IMR-90 (cell line): ENCODE results near the gene UBE2B. TPM values are rescaled to one million over a fixed set of nuclear protein-coding genes. Genes with fewer than 3 reads are reported as not detected.

Experiments used
- ATAC-seq: fragments of 200-7000 bp; cut with Tn5 transposase; 2 replicates; pipeline ENCODE4 v1.9.1; 2020; ENCODE audit warnings: low read depth, mild to moderate bottlenecking, moderate library complexity
- Bru-seq: library from RNA; stranded (reverse); fragments of 400-500 nt; gene quantifications from one replicate; lab custom pipeline; 2021; lab: Mats Ljungman, UMichigan
- BruChase-seq, 2 experiments: library from RNA; stranded (reverse); fragments of 400-500 nt; gene quantifications; one replicate each; lab custom pipeline; 2021; lab: Mats Ljungman, UMichigan
- BruUV-seq: library from RNA; stranded (reverse); fragments of 400-500 nt; replicated peaks from 2 replicates; lab custom pipeline; 2021; lab: Mats Ljungman, UMichigan
- CTCF ChIA-PET: fragments of 300-600 bp; formaldehyde crosslinking; extraction: SDS; loops from one replicate; lab custom pipeline; 2021; ENCODE audit warnings: antibody characterized with exemption; lab: Yijun Ruan, JAX
- POLR2A ChIA-PET: fragments of 300-600 bp; sonication (Branson Sonifier 250); formaldehyde crosslinking; loops from one replicate; lab custom pipeline; 2022; ENCODE audit warnings: antibody characterized with exemption; ENCODE audit not compliant: unreplicated experiment; lab: Charles Lee
- DNase-seq: peaks from one replicate; pipeline ENCODE4 v3.0.0; 2013
- H2AFZ ChIP-seq: replicated peaks from 2 replicates; pipeline ENCODE3; 2013; ENCODE audit warnings: low read length, mild to moderate bottlenecking; ENCODE audit not compliant: poor library complexity
- H2AK5ac ChIP-seq: 2 replicates; pipeline ENCODE4 v1.6.1; 2013; ENCODE audit warnings: low read depth, low read length, inconsistent platforms
- H2AK9ac ChIP-seq: replicated peaks from 2 replicates; pipeline ENCODE3; 2013; ENCODE audit warnings: mild to moderate bottlenecking, low read depth, low read length, moderate library complexity; ENCODE audit not compliant: poor library complexity
- H2BK120ac ChIP-seq: 2 replicates; pipeline ENCODE4 v1.6.1; 2013; ENCODE audit warnings: low read depth, low read length, inconsistent platforms
- H2BK15ac ChIP-seq: 3 replicates; pipeline ENCODE4 v1.6.1; 2013; ENCODE audit warnings: low read depth, low read length, inconsistent platforms
- H2BK20ac ChIP-seq: 2 replicates; pipeline ENCODE4 v1.6.1; 2013; ENCODE audit warnings: low read depth, mild to moderate bottlenecking, inconsistent platforms, low read length, moderate library complexity
- H2BK5ac ChIP-seq: 2 replicates; pipeline ENCODE4 v1.6.1; 2013; ENCODE audit warnings: mild to moderate bottlenecking, low read depth, low read length, inconsistent platforms; ENCODE audit not compliant: poor library complexity, severe bottlenecking
- H3K14ac ChIP-seq: replicated peaks from 2 replicates; pipeline ENCODE4 v1.6.1; 2013; ENCODE audit warnings: low read depth, low read length, inconsistent platforms
- H3K18ac ChIP-seq: 2 replicates; pipeline ENCODE4 v1.6.1; 2013; ENCODE audit warnings: low read depth, low read length, control low read depth
- H3K23ac ChIP-seq: 2 replicates; pipeline ENCODE4 v1.6.1; 2013; ENCODE audit warnings: low read depth, low read length, inconsistent platforms
- H3K27ac ChIP-seq: 2 replicates; pipeline ENCODE4 v1.5.1; 2013; ENCODE audit warnings: mild to moderate bottlenecking, control low read depth, low read length; ENCODE audit not compliant: insufficient read depth
- H3K27me3 ChIP-seq: 2 replicates; pipeline ENCODE4 v1.6.1; 2013; ENCODE audit warnings: low read length; ENCODE audit not compliant: control insufficient read depth, insufficient read depth
- H3K36me3 ChIP-seq: 2 replicates; pipeline ENCODE4 v1.6.1; 2013; ENCODE audit warnings: low read length, mixed read lengths; ENCODE audit not compliant: control insufficient read depth, insufficient read depth
- H3K4ac ChIP-seq: 2 replicates; pipeline ENCODE4 v1.6.1; 2013; ENCODE audit warnings: low read depth, low read length, inconsistent platforms
- H3K4me1 ChIP-seq: 2 replicates; pipeline ENCODE4 v1.6.1; 2013; ENCODE audit warnings: low read length, mixed read lengths; ENCODE audit not compliant: control insufficient read depth, insufficient read depth
- H3K4me2 ChIP-seq: 2 replicates; pipeline ENCODE4 v1.6.1; 2013; ENCODE audit warnings: low read depth, mild to moderate bottlenecking, control low read depth, low read length, moderate library complexity
- H3K4me3 ChIP-seq: 2 replicates; pipeline ENCODE4 v1.5.1; 2013; ENCODE audit warnings: low read depth, mild to moderate bottlenecking, control low read depth, low read length, moderate library complexity; ENCODE audit not compliant: insufficient read depth
- H3K56ac ChIP-seq: 2 replicates; pipeline ENCODE4 v1.6.1; 2013; ENCODE audit warnings: low read length, inconsistent platforms; ENCODE audit not compliant: insufficient read depth; ENCODE audit errors: extremely low read depth
- H3K79me1 ChIP-seq, 2 experiments: 2 replicates each; pipeline ENCODE4 v1.6.1; 2013; ENCODE audit warnings: low read length in 2 of 2, inconsistent platforms in 1 of 2, low read depth in 1 of 2
- H3K9ac ChIP-seq: 2 replicates; pipeline ENCODE4 v1.6.1; 2013; ENCODE audit warnings: low read depth, low read length, control low read depth
- H3K9me1 ChIP-seq: 2 replicates; pipeline ENCODE4 v1.6.1; 2013; ENCODE audit warnings: low read length, inconsistent platforms; ENCODE audit not compliant: insufficient read depth
- H3K9me3 ChIP-seq: 2 replicates; pipeline ENCODE4 v1.6.1; 2013; ENCODE audit warnings: low read length; ENCODE audit not compliant: control insufficient read depth, insufficient read depth
- H4K20me1 ChIP-seq: 2 replicates; pipeline ENCODE4 v1.6.1; 2013; ENCODE audit warnings: low read length, inconsistent platforms; ENCODE audit not compliant: insufficient read depth
- H4K5ac ChIP-seq: 2 replicates; pipeline ENCODE4 v1.6.1; 2013; ENCODE audit warnings: mild to moderate bottlenecking, low read depth, low read length, control low read depth
- H4K8ac ChIP-seq, 2 experiments: 2 replicates each; pipeline ENCODE4 v1.6.1; 2013; ENCODE audit warnings: low read depth in 2 of 2, low read length in 2 of 2, control low read depth in 1 of 2, inconsistent platforms in 1 of 2
- H4K91ac ChIP-seq: 2 replicates; pipeline ENCODE4 v1.6.1; 2013; ENCODE audit warnings: low read depth, low read length, inconsistent platforms; ENCODE audit not compliant: insufficient read depth
- BHLHE40 ChIP-seq: fragments of 150-350 bp; IDR thresholded peaks from 2 replicates; pipeline ENCODE4 v1.6.1; 2016; ENCODE audit warnings: mild to moderate bottlenecking, low read depth, low read length
- CHD1 ChIP-seq: IDR thresholded peaks from 2 replicates; pipeline ENCODE4 v1.6.1; 2012; ENCODE audit warnings: low read depth, low read length, improper control_type of control experiment
- CTCF ChIP-seq: conservative IDR thresholded peaks from 2 replicates; pipeline ENCODE4 v1.5.1; 2012; ENCODE audit warnings: mild to moderate bottlenecking, low read depth, low read length, improper control_type of control experiment
- FOS ChIP-seq: fragments of 150-350 bp; IDR thresholded peaks from 2 replicates; pipeline ENCODE4 v1.6.1; 2016; ENCODE audit warnings: low read depth, low read length
- MAFK ChIP-seq: IDR thresholded peaks from 2 replicates; pipeline ENCODE4 v1.6.1; 2012; ENCODE audit warnings: low read depth, low read length, improper control_type of control experiment
- MAZ ChIP-seq: IDR thresholded peaks from 2 replicates; pipeline ENCODE4 v1.6.1; 2012; ENCODE audit warnings: low read depth, mild to moderate bottlenecking, low read length, improper control_type of control experiment, moderate library complexity, borderline replicate concordance
- MXI1 ChIP-seq: IDR thresholded peaks from 2 replicates; pipeline ENCODE4 v1.6.1; 2012; ENCODE audit warnings: low read depth, mild to moderate bottlenecking, low read length, moderate library complexity, borderline replicate concordance
- NFE2L2 ChIP-seq: fragments of 150-350 bp; IDR thresholded peaks from 2 replicates; pipeline ENCODE4 v1.6.1; 2016; ENCODE audit warnings: low read depth, mild to moderate bottlenecking, low read length
- POLR2A ChIP-seq: IDR thresholded peaks from 2 replicates; pipeline ENCODE4 v1.6.1; 2012; ENCODE audit warnings: mild to moderate bottlenecking, low read depth, low read length
- RAD21 ChIP-seq: IDR thresholded peaks from 2 replicates; pipeline ENCODE4 v1.6.1; 2012; ENCODE audit warnings: low read length, improper control_type of control experiment
- RCOR1 ChIP-seq: IDR thresholded peaks from 2 replicates; pipeline ENCODE4 v1.6.1; 2012; ENCODE audit warnings: mild to moderate bottlenecking, low read length, improper control_type of control experiment; ENCODE audit not compliant: insufficient replicate concordance
- RFX5 ChIP-seq: IDR thresholded peaks from 2 replicates; pipeline ENCODE4 v1.8.0; 2012; ENCODE audit warnings: low read depth, mild to moderate bottlenecking, low read length, moderate library complexity
- SMC3 ChIP-seq: fragments of 150-350 bp; IDR thresholded peaks from 2 replicates; pipeline ENCODE4 v1.6.1; 2016; ENCODE audit warnings: low read depth, mild to moderate bottlenecking, antibody characterized with exemption, low read length, moderate library complexity
- WGBS, 2 experiments: methylation state at CpG; one replicate each; pipeline versions ENCODE4 v1.1.5 to v1.1.7; 2013; ENCODE audit warnings: missing lambda C conversion rate in 2 of 2; ENCODE audit not compliant: insufficient read length in 1 of 2; ENCODE audit errors: extremely low coverage in 2 of 2; 5-methylcytosine and 5-hydroxymethylcytosine counted together
- dilution Hi-C: fragments of 300-500 bp; cut with HindIII; formaldehyde crosslinking; loops from one replicate; pipeline ENCODE4 v1.14.3; 2018; ENCODE audit warnings: low sequenced_read_pairs; ENCODE audit not compliant: unreplicated experiment
- in situ Hi-C: fragments of 300-500 bp; cut with MboI; formaldehyde crosslinking; loops from 3 replicates; pipeline ENCODE4 v1.14.3; 2019; ENCODE audit warnings: low sequenced_read_pairs, inconsistent platforms, mixed read lengths
- intact Hi-C: fragments of 100-400 bp; cut with micrococcal nuclease; formaldehyde crosslinking; loops from 2 replicates; pipeline ENCODE4 v1.10.0; 2022
- long read RNA-seq: library from polyadenylated mRNA; unstranded; transcript quantifications from one replicate; pipeline ENCODE4 v2.0.0, GENCODE V29; 2021; ENCODE audit not compliant: unreplicated experiment
- polyA plus RNA-seq, 3 experiments: library from polyadenylated mRNA; depleted of rRNA; stranded (reverse); fragments of >200 nt; gene quantifications; 2 replicates each; pipeline ENCODE4 v1.2.3, GENCODE V29; 2012; ENCODE audit warnings: low replicate concordance in 1 of 3
- total RNA-seq: library from RNA; depleted of rRNA; stranded (reverse); fragments of >200 nt; gene quantifications from 2 replicates; pipeline ENCODE4 v1.2.3, GENCODE V29; 2012; rRNA removed

UBE2B gene
- total RNA-seq (6.3 and 17.5 TPM in 2 replicates), polyA plus RNA-seq (2012; rRNA removed) (39.9 and 46.0 TPM in 2 replicates), Bru-seq, nascent RNA (percentile 91 among the genes with signal in this experiment), BruChase-seq, experiment 1, labeled RNA remaining after a 6-hour chase (percentile 93 among the genes with signal in this experiment), BruChase-seq, experiment 2, labeled RNA remaining after a 2-hour chase (percentile 88 among the genes with signal in this experiment)
- 6.3 and 12.1 TPM in 2 replicates for polyA plus RNA-seq (2012; cell fraction: cytosol; rRNA removed)
- polyA plus RNA-seq (2012; cell fraction: nucleus; rRNA removed; ENCODE audit: low replicate concordance), result 4.8 and 50.2 TPM in 2 replicates
- long read RNA-seq, transcript UBE2B-201 (6 exons, 2,515 nt), result major isoform, 22 of 31 reads
- long read RNA-seq, partial matches to known transcripts, result 1 of 31 reads
- long read RNA-seq, other reads (novel, unspliced or antisense), result 5 of 31 reads

DNA sequence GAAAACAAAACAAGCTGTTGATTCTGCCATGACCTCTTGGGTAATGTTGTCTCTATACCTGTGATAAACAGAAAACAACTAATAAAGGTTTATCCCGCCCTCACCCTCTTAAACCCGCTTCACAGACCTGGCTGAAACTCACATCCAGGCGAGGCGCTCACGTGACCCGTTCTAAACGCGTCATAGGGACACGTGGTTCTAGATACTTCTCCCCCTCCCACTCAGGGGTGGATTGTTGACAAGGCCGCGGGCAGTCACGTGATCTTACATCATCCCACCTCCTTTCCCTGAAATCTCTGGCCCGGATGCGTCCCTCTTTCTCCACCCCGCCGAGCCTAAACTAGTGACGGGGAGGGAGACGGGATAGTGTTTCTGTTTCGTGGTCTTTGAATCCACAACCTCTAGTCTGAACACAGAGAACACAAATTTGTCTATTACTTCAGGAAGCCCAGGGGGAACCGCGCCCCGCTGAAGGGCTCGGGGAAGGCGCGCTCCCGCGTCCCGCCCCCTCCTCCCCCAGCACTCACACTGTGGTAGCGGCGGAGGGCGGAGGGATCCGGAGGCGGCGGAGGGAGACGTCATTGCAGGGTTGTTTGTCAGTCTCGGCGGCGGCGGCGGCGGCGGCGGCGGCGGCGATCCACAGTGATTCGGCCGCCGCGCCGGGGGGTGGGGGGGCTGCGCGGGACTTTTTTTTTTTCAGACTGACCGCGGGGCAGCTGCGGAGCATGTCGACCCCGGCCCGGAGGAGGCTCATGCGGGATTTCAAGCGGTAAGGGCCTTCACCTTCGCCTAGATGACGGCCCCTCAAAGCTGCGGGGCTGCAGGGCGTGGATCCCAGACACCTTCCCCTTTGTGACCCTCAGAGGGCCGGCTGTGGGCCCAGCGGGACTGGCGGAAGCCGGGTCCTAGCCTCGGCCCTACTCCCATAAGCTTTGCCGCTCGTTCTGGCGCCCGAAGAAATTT is at the start of gene UBE2B:
UBE2B (plus strand) TSS at position 699 of the 963 bp plus-strand sequence; CDS start at position 726, 27 bp downstream.
- H2AK9ac ChIP-seq, result peak within 1 kb of the TSS; percentile 98
- H3K4ac ChIP-seq, result peak within 1 kb of the TSS; percentile 95
- H2AFZ ChIP-seq, result peak within 1 kb of the TSS; percentile 95
- H3K9ac ChIP-seq, result peak within 1 kb of the TSS; percentile 94
- ChIA-PET POLR2A (interaction anchor here (0.6 to 1.0 kb wide), 2 partner anchors 154 to 1067 kb away, joined by 3 to 5 read pairs; partner anchors contain the start of gene JADE2), CTCF (interaction anchor here (0.6 to 1.7 kb wide), 2 partner anchors 216 kb away, joined by 3 to 10 read pairs; no protein-coding TSS in a partner anchor)
- dilution Hi-C loops, result no loop called here
- peak within 1 kb of the TSS; percentile 95 for H2BK120ac ChIP-seq
- peak within 1 kb of the TSS; percentile 69 for H4K5ac ChIP-seq
- H3K9me1 ChIP-seq, result peaks cover 4% of the 10 kb centered on the region; the same call in 1 of the 2 replicates
- peak within 1 kb of the TSS; percentile 77 for H3K18ac ChIP-seq
- peak within 1 kb of the TSS; percentile 94 for H3K23ac ChIP-seq
- H3K27me3 ChIP-seq, result no peaks in the 10 kb centered on the region
- ATAC-seq, result peak; percentile 86
- WGBS, 2 experiments, result 0% methylated on average over 22 of the region's 74 CpGs; no CpG with 5 or more reads in 1 of the 2 experiments
- peaks cover 6% of the 10 kb centered on the region; the same call in 1 of the 2 replicates for H3K36me3 ChIP-seq
- H4K91ac ChIP-seq, result peak within 1 kb of the TSS; percentile 89
- DNase-seq, result peak; percentile 100
- peak within 1 kb of the TSS; percentile 96 for H3K56ac ChIP-seq
- no TSS peak for BruUV-seq
- no peaks in the 10 kb centered on the region for H3K9me3 ChIP-seq
- peak within 1 kb of the TSS; percentile 37 to 96 for H4K8ac ChIP-seq
- H3K4me1 ChIP-seq, result no peaks in the 10 kb centered on the region
- in situ Hi-C loops, result no loop called here
- peak within 1 kb of the TSS; percentile 93 for H3K4me3 ChIP-seq
- H2BK20ac ChIP-seq, result peak within 1 kb of the TSS; percentile 87
- H2AK5ac ChIP-seq, result peak within 1 kb of the TSS; percentile 56
- peak within 1 kb of the TSS; percentile 92; the same call in 1 of the 3 replicates for H2BK15ac ChIP-seq
- peak within 1 kb of the TSS; percentile 97 for H3K14ac ChIP-seq
- H3K4me2 ChIP-seq, result peak within 1 kb of the TSS; percentile 99
- peaks cover 19 to 43% of the 10 kb centered on the region in 2 experiments for H3K79me1 ChIP-seq
- intact Hi-C loops, result loop anchor here (1.0 kb wide), 2 partner anchors 156 to 206 kb away; no protein-coding TSS in a partner anchor
- peaks cover 36% of the 10 kb centered on the region for H4K20me1 ChIP-seq
- H3K27ac ChIP-seq, result peak within 1 kb of the TSS; percentile 95
- peak within 1 kb of the TSS; percentile 96 for H2BK5ac ChIP-seq
- TF ChIP-seq FOS (peak; percentile 98), CHD1 (no peak; the same call in 1 of the 2 replicates), CTCF (no peak), MAZ (peak; percentile 92; the same call in 1 of the 2 replicates), POLR2A (peak; percentile 69), NFE2L2 (no peak), RFX5 (no peak), MAFK (no peak), RCOR1 (no peak), MXI1 (0 out of 2 replicates have a peak, but pooled peaks have one; percentile 32), RAD21 (no peak), SMC3 (no peak), BHLHE40 (peak; percentile 93; the same call in 1 of the 2 replicates)
